ENCODE results near the gene CCND1. TPM values are rescaled to one million over a fixed set of nuclear protein-coding genes. Genes with fewer than 3 reads are reported as not detected.

The CCND1 gene
- total RNA-seq, 1 donor from 2014 or later = 55.6 TPM

GRCh38 chr11:69609351-69609750 is 31.6 kb upstream of the CCND1 start:
- peaks cover 4% of the 10 kb centered on the region for H3K36me3 Mint-ChIP-seq (ENCODE audit: low read depth, unreplicated experiment)
- peaks cover 3% of the 10 kb centered on the region for H3K27me3 Mint-ChIP-seq (ENCODE audit: unreplicated experiment)

GRCh38 chr11:69611548-69612526 is 29.1 kb upstream of the CCND1 start:
- H3K36me3 Mint-ChIP-seq (ENCODE audit: low read depth, unreplicated experiment) = peaks cover 4% of the 10 kb centered on the region
- H3K4me3 Mint-ChIP-seq (ENCODE audit: unreplicated experiment) = no peak overlapping the region
- H3K27me3 Mint-ChIP-seq (ENCODE audit: unreplicated experiment) = peaks cover 3% of the 10 kb centered on the region
- H3K9me3 Mint-ChIP-seq (ENCODE audit: unreplicated experiment) = no peaks in the 10 kb centered on the region
- H3K27ac Mint-ChIP-seq (ENCODE audit: unreplicated experiment) = no peak overlapping the region
- TF ChIP-seq CTCF (IDR thresholded peaks at IDR 0.05; ENCODE audit: unreplicated experiment) = no peak
- no peaks in the 10 kb centered on the region for H3K4me1 Mint-ChIP-seq (ENCODE audit: unreplicated experiment)
- no peak for DNase-seq (ENCODE audit: low spot score)

More at GRCh38 chr11:69609351-69609750, 31.6 kb upstream of the CCND1 start:
- no peak for DNase-seq (ENCODE audit: low spot score)
- TF ChIP-seq CTCF (IDR thresholded peaks at IDR 0.05; ENCODE audit: unreplicated experiment) = no peak
- no peaks in the 10 kb centered on the region for H3K4me1 Mint-ChIP-seq (ENCODE audit: unreplicated experiment)
- H3K27ac Mint-ChIP-seq (ENCODE audit: unreplicated experiment) = no peak overlapping the region
- no peak overlapping the region for H3K4me3 Mint-ChIP-seq (ENCODE audit: unreplicated experiment)
- no peaks in the 10 kb centered on the region for H3K9me3 Mint-ChIP-seq (ENCODE audit: unreplicated experiment)

- DNase-seq (ENCODE audit: low spot score) = no peak
- Mint-ChIP-seq H3K27ac (ENCODE audit: unreplicated experiment) (no peak overlapping the region), H3K9me3 (ENCODE audit: unreplicated experiment) (no peaks in the 10 kb centered on the region), H3K27me3 (ENCODE audit: unreplicated experiment) (peaks cover 4% of the 10 kb centered on the region), H3K36me3 (ENCODE audit: low read depth, unreplicated experiment) (peaks cover 1% of the 10 kb centered on the region), H3K4me3 (ENCODE audit: unreplicated experiment) (no peak overlapping the region), H3K4me1 (ENCODE audit: unreplicated experiment) (no peaks in the 10 kb centered on the region)
- no peak for TF ChIP-seq CTCF (IDR thresholded peaks at IDR 0.05; ENCODE audit: unreplicated experiment)
Observed at GRCh38 chr11:69613594-69613993, 27.4 kb upstream of the CCND1 start.

- Mint-ChIP-seq H3K27ac (ENCODE audit: unreplicated experiment) (no peak overlapping the region), H3K36me3 (ENCODE audit: low read depth, unreplicated experiment) (no peaks in the 10 kb centered on the region), H3K4me3 (ENCODE audit: unreplicated experiment) (no peak overlapping the region), H3K27me3 (ENCODE audit: unreplicated experiment) (peaks cover 4% of the 10 kb centered on the region), H3K9me3 (ENCODE audit: unreplicated experiment) (no peaks in the 10 kb centered on the region), H3K4me1 (ENCODE audit: unreplicated experiment) (no peaks in the 10 kb centered on the region)
- no peak for DNase-seq (ENCODE audit: low spot score)
- no peak for TF ChIP-seq CTCF (IDR thresholded peaks at IDR 0.05; ENCODE audit: unreplicated experiment)
Observed at GRCh38 chr11:69614085-69614484, 26.9 kb upstream of the CCND1 start.

All from endothelial cell (in vitro differentiated cells).